Measurements from ENCODE around the gene TANC1.

TANC1 gene

DNA sequence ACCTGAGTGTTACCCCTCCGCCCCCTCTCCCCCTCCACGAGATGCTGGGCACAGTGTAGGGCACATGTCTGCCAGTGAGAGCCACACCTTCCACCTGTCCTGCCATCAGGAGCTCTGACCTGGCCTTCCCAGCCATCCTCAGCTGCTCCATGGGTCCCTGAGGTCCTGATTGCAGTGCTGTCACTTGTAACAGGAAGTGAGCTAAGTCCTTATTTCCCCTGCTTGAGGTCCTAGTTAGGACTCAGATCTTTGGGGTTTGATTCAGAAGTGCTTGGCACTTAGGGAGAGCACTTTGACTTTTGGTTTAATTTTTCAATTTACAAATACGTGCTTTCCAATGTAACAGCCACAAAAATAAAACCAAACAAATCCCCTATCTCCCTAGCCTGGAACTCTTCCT lies 192.5 kb downstream of the TANC1 start:
- DNase-seq (ENCODE audit: low read depth): no peak

DNA sequence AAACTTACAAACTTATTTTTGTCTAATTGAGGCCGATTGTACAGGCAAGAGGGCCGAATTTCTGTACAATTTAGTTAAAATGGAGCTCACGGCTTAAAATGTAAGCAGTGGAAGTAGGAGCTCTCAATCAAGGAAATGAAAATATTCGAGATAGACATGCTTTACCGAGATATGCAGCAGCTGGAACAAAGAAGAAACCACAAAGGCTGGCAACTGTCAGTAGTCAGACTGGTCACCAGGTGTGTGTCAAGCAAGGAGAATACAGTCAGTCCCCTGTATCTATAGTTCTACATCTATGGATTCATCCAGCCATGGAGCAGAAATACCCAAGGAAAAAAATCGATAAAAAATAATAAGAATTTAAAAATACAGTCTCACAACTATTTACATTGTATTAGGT lies 195.5 kb downstream of the TANC1 start:
- no peak for DNase-seq (ENCODE audit: low read depth)

DNA sequence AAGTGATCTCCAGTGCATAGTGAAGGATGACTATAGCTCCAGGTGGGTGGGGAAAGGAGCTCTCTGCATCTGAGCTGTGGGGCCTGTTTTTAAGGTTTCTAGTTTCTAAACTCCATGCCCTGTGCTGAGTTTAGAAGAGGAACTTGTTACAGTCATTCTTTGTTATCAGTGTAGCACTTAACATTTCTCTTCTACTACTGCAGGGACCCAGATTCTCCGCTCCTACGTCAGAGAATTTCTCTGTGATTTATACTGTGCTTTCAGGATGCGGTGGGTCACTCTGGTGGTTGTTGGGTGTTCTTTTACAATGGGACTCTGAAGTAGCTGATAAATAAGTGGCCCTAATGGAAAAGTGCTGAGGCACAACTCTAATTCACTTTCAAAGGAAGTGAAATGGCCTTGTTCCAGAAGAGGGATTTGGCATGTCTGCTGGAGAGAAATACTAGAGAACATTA lies 196.0 kb downstream of the TANC1 start:
- DNase-seq (ENCODE audit: low read depth): no peak

DNA sequence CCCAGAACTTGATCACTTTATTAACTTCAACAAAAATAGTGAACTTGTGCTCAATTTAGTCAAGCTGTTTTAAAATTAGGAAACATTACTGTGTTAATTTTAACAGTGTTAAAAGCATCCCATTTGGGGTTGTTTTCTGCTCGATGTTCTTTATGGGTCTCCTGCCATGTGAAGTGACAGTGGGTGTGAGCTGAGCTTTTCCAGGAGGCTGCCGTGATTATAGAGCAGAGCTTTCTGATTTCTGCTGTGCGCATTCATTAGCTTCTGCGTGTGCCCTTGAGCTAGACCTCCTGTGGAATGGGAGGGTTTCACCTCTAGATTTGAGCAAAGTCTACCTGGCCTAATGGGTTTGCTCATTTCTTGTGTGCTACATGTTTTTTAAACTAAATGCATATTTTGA lies 196.6 kb downstream of the TANC1 start:
- no peak for DNase-seq (ENCODE audit: low read depth)

DNA sequence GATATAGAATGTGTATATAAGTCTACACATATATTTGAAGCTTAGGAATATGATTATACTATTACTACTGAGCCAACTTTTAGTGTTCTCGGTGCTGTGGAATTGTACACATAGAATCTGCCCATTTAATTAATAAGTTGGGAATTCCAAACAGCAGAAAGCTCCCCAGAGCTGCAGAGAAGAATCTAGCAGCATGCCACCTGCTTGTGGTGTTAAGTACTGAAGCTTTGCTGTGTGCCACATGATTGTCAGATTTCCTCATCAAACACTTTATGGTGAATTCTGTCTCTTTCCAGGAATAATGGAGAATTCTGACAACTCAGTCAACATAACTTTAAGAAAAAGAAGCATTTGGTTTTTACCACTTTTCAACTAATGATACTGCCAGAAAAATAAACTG lies 200.3 kb downstream of the TANC1 start:
- no peak for DNase-seq (ENCODE audit: low read depth)

DNA sequence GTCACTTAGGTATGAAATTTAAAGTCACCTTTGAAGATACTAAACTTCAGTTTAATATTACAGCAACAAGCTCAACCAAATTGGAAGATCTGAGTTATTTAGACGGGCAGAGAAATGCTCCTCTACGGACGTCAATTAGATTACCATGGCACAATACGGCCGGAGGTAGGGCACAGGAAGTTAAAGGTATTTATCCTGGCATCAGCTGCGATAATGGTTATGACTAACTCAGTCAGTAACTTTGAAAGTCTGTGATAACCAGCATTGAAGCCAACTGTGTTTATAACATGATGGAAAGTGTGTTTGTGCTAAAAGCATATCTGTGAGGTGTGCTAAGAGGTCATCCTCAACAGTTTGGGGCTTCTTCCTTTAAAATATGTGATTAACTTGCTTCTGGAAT lies 200.7 kb downstream of the TANC1 start:
- DNase-seq (ENCODE audit: low read depth): no peak

DNA sequence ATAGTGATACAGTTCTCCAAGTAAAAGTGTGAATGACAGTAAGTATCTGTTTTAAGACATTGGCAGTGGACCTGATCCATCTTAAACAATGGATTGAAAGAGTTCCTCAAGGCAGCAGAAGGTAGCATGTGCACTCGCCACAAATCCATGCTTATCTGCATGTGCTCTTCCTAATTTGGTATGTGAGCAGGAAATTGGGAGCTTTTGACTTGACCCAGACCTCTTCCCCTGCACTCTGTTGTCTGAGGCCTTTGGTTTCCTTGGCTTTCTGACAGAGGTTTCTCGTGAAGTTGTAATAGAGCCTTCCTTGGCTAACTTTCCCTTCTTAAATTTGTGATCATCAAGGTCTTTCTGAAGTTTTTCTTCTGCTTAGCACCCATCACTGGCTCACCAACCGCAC lies 204.0 kb downstream of the TANC1 start:
- DNase-seq (ENCODE audit: low read depth): no peak

DNA sequence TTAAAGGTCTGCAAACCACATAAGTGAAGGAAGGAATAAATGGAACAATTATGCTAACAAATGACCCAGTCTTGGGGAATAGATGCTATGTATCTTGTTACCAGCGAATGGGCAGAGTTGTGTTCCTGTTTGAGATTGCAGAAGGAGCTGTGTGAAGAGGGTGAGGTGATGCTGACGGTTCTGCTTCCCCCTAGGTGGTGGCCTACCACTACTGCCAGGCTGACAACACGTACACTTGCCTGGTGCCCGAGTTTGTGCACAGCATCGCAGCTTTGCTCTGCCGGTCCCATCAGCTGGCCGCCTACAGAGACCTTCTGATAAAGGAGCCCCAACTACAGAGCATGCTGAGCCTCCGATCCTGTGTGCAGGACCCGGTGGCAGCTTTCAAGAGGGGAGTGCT lies 206.3 kb downstream of the TANC1 start:
- DNase-seq (ENCODE audit: low read depth): no peak

DNA sequence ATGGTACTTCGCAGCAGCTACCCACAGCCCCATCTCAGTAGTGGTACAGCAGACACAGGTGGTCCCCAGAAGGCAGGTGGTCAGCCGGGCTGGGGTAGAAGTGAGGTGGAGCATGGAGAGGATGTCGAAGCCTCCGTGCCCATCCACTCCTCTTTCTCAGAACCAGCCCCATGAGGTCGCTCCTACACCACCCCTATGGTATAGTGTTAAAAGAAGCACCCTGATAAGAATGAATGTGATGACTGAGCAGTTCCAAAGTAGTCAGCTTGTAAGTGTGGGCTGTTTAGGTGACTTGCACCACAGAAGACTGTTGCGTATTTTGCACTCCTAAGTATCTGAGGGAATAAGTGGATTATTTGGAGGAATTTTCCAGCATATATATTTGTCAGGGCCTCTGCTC lies 206.7 kb downstream of the TANC1 start:
- no peak for DNase-seq (ENCODE audit: low read depth)

DNA sequence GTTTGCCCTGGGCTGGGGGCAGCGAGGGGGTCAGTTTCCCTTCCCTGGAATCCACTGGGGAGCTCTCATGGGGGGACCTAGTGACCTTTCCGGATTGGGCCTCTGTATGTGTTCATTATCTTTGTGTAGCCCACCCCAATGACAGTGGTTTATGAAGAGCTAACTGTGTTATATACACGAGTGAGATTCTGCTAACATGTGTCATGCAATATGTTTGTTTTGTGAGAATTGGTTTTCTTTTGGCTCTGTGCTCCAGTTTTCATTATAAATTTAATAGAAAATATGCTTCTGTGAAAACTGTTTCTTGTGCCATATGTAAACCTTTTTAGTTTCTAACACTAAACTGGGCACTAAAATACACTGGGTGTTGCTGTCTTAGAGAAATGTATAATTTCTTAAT lies 207.5 kb downstream of the TANC1 start:
- no peak for DNase-seq (ENCODE audit: low read depth)

DNA sequence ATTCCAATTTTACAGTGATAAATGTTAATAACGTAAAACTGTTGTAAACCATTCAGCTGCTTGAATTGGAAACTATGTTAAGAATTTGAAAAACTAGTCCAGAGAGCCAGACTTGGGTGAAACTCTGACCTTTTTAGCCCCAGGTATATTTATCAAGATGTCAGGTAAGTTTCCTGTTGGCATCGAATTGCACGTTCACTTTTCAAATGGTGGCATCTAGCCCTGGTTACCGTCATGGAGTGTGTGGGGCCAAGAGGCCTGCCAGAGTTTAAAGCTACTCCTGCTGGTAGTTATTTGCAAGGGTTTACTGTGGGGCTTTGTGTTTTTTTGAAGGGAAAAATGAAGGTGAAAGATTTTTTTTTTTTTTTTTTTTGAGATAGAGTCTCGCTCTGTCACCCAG lies 208.1 kb downstream of the TANC1 start:
- DNase-seq (ENCODE audit: low read depth): no peak

DNA sequence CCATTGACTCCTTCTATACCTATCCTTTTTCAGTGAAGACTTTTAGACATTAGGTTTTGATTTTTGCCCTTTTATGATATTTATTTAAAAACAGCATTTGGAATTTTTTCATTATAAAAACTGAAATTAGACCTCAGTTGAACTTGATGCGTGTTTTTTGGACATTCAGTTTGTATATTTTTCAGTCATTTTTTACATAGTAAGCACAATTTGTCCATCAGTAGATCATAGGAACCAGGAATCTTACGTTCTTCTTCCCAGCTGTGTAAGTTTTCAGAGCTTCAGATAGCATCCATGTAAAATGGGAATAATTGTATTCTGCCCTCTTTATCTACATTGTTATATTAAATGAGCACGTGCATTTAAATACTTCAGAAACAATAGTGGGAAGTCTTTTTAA lies 208.9 kb downstream of the TANC1 start:
- DNase-seq (ENCODE audit: low read depth): no peak

DNA sequence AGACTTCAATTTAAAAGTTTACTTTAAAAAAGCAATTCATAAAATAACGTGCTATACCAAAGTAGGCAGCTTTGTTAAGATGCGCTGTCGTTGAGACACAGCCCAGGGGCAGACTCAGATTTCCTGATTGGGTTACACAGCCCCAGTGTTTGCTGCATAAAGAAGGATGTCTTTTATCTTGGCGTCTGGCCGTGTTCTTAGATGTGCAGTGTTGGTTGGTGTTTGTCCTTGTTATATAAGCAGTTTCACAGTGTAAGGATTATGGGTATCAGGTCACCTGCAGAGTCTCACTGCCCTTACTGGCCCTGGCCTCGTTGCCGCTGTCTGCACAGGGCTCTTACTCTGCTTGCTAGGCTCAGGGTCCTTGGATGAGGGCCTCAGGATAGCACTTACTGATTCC lies 209.5 kb downstream of the TANC1 start:
- no peak for DNase-seq (ENCODE audit: low read depth)

DNA sequence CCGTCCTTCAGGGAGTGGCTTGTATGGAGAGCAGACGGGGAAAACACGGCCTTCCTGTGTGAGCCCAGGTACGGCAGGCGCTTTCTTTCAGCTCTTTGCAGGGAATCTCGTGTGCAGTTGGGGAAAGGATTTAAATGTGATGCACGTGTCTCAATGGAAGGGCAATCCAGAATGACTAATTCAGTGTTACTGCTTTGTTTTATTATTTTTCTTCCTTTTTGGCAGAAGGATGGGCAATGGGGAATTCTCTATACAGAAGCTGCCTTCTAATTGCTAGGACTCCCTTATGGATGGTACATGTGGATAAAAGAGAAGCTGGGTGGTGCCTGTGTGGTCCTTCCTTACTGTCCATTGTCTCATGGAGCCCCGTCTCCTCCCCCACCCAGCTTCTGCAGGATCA lies 210.7 kb downstream of the TANC1 start:
- no peak for DNase-seq (ENCODE audit: low read depth)

DNA sequence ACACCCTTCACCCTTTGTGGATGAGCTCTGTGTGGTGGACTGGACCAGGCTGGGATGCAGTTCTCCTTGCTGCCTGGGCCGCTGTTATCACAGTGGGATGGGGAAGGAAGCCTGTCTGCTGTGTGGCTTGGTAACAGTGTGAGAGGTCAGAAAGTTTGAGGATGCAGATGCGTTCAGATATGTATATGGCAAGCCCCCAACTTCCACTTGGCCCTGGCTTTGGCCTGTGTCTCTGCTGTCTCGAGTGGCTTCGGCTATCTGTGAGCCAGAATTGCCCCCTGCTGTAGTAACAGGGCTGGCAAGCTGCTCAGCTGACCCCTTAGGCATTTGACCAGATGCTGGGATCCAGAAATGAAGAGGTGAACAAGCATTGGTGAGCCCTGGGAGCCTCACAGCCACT lies 211.3 kb downstream of the TANC1 start:
- no peak for DNase-seq (ENCODE audit: low read depth)

DNA sequence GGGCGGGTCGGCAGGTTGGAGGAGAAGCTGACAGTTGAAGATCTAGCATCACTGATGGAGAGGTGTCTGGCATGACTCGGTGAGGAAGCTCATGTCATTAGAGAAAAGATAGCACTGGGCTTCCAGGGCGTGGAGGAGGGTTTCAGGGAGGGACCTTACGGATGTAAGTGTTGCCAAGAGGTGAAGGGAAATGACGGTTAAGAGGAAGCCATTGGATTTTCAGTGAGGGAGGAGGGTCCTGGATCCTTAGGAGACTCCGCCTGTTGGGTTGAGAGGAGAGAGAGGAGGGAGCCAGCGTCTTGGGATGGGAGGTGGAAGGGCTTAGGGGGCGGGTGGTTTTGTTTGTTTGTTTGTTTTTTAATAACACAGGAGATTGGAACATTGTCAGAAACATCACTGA lies 214.9 kb downstream of the TANC1 start:
- no peak for DNase-seq (ENCODE audit: low read depth)

DNA sequence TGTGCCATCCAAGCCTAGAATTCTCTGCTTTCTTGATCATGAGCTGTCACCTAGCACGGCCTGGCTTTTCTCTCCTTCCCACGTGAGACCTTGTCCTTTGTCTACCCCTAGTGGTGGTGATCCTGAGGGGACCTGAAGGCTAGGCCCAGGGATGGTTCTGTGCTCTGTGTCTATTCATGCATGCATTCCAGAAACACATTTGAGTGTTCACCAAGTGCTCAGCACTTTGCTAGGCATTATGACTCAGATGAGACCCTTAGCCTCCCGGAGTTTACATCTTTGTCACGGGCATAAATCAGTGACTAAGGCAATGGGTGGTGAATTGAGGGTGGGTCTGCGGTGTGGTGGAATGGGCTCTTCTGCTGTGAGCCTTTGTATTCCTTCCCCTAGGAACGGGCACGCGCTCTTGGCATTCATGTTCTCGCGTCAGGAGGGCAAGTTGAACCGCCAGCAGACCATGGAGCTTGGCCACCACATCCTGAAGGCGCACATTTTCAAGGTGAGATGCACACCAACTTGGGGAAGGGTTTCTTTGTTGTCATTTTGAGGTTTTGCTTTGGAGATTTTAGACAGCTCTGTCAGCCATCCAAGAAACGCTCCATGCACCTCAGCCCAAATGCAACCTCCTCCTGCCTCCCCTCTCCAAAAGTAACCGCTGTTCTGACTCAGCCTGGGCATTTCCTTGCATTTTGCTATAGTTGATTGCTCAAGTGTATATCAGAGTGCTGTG lies 217.1 kb downstream of the TANC1 start:
- DNase-seq (ENCODE audit: low read depth): no peak

DNA sequence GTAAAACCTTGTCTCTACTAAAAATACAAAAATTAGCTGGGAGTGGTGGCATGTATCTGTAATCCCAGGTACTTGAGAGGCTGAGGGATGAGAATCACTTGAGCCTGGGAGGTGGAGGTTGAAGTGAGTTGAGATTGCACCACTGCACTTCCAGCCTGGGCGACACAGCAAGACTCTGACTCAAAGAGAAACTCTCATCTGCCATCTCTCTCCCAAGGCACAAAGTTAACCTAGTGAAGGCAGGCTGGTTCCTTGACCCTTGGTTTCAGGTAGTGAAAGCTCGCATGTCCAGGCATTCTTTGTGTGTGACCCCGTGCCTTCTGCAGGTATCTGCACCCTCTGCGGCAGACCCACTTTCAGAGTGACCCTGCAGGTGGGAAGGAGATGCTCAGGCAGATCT lies 218.0 kb downstream of the TANC1 start:
- no peak for DNase-seq (ENCODE audit: low read depth)

DNA sequence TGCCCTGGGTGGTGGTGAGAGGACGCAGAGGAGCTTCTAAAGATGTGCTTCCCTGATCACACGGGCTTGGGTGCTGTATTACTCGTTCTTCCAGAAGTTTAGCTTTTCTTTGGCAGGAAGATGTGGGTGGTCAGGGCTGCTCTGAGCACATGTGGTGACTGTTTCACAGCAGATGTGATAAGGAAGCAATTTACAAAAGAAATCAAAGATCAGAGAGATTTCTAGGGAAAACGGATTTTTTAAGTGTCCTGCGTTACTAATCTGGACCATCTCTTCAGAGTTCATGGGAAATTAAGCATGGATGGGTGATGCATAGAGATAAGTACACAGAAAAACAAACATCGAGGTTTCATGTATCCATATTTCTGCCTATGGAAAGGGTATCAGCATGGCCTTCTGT lies 218.7 kb downstream of the TANC1 start:
- no peak for DNase-seq (ENCODE audit: low read depth)

DNA sequence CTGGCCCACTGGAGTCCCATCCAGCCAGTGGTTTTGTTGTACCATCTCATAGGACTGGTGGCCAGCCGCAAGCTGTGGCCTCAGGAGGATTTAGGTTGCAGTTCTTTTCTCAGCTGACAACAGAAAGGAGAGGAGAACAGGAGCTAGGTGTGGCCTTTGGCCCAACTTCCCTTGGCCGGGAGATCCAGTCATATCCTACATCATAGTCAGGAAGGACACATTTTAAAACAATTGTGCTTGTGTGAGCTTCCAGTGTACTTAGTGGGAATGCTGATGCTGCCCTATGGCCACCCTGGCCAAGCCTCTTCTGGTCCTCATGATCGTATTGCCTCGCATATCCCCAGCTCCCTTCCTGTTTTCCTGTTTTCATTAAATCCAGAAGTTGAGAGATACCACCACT lies 220.0 kb downstream of the TANC1 start:
- no peak for DNase-seq (ENCODE audit: low read depth)

DNA sequence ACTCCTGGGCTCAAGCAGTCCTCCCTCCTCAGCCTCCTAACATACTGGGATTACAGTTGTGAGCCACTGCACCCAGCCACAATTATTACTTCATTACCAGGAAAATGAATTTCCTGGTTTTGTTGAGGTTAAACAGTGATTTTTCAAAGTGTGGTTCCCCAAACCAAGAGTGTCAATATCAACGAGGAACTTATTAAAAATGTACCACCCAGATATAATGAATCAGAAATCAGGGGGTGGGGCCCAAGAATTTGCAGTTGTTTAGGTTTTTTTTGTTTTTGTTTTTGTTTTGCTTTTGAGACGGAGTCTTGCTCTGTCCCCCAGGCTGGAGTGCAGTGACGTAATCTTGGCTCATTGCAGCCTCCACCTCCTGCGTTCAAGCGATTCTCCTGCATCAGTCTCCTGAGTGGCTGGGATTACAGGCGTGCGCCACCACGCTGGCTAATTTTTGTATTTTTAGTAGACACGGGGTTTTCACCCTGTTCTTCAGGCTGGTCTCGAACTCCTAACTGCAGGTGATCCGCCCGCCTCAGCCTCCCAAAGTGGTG lies 224.0 kb downstream of the TANC1 start:
- DNase-seq (ENCODE audit: low read depth): no peak

DNA sequence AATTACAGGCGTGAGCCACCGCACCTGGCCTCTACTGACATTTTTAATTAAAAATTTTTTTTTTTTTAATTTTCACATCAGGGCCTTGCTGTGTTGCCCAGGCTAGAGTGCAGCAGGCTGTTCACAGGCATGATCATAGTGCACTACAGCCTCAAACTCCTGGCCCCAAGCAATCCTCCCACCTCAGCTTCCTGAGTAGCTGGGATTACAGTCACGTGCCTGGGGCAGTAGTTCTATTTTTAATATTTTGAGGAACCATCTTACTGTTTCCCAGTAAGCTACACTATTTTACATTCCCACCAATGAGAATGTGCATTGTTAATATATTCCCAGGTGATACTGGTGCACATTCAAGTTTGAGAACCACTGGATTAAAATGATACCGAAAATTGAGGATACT lies 225.4 kb downstream of the TANC1 start:
- DNase-seq (ENCODE audit: low read depth): no peak

DNA sequence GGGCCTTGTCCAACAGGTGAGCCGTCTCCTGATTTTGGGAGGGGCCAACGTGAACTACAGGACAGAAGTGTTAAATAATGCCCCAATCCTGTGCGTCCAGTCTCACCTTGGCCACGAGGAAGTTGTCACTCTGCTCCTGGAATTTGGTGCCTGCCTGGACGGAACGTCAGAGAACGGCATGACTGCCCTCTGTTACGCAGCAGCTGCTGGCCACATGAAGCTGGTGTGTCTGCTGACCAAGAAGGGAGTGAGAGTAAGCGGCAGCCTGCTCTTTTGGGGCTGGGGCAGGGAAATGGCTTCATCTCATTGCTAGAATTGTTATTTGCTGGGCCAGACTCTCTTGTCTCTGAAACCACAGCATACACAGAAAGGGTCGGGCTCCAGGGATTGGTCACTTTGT lies 225.8 kb downstream of the TANC1 start:
- DNase-seq (ENCODE audit: low read depth): no peak

DNA sequence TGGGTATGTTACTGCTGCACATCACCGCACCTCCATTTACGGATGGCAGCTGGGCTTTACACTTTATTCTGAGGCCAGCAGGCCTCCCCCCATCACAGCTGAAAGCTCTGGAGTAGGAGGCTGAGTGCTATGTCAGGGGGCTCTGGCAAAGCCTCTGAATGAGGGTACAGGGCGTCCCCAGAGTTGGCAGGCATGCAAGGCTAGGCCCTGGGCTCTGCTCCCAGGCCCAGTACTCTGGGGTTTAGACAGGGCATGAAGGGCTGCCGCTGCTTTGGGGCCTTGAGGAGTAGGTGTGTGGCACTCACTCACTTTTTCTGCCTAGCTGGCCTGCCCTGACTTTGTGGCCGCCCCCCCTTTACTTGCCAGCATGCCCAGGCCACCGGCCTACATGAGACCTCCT lies 227.3 kb downstream of the TANC1 start:
- DNase-seq (ENCODE audit: low read depth): no peak

Measured in stimulated activated CD8-positive, alpha-beta memory T cell treated with anti-CD3 and anti-CD28 coated beads, Interleukin-4, amount 100 ng/mL, for 24 hours (primary cell).